Activated gamma-delta T cell (primary cell): ENCODE results near the gene RPS4Y2.

ENCODE experiments used
- DNase-seq: peaks from one replicate; lab custom pipeline; 2025; lab: John Stamatoyannopoulos, UW
- total RNA-seq, 2 donors: gene quantifications; one replicate each; lab custom pipeline; 2026; lab: John Stamatoyannopoulos, UW

Gene RPS4Y2
- total RNA-seq: 0 reads per million in 2 donors

GRCh38 chrY:20755808-20756207, at the start of gene RPS4Y2:
TSS of gene RPS4Y2 (plus strand) at chrY:20756108. CDS start at chrY:20756164, 56 bp downstream.
- DNase-seq: no peak

GRCh38 chrY:20714391-20714790, 41.5 kb upstream of the RPS4Y2 start:
- no peak for DNase-seq

- no peak for DNase-seq
Measured at GRCh38 chrY:20726184-20726907, 29.6 kb upstream of the RPS4Y2 start.

GRCh38 chrY:20735200-20735599, 20.7 kb upstream of the RPS4Y2 start:
- DNase-seq: no peak

- no peak for DNase-seq
Measured at GRCh38 chrY:20739806-20740205, 16.1 kb upstream of the RPS4Y2 start.

GRCh38 chrY:20740609-20741008, 15.3 kb upstream of the RPS4Y2 start:
- DNase-seq: no peak

- no peak for DNase-seq
Measured at GRCh38 chrY:20745060-20745459, 10.8 kb upstream of the RPS4Y2 start.

GRCh38 chrY:20746919-20747318, 9.0 kb upstream of the RPS4Y2 start:
- no peak for DNase-seq

GRCh38 chrY:20763869-20764268, 8.0 kb downstream of the RPS4Y2 start:
- DNase-seq: no peak

- DNase-seq: no peak
Measured at GRCh38 chrY:20765117-20765516, 9.2 kb downstream of the RPS4Y2 start.

GRCh38 chrY:20770755-20771154, 14.8 kb downstream of the RPS4Y2 start:
- no peak for DNase-seq

GRCh38 chrY:20776104-20776503, 20.2 kb downstream of the RPS4Y2 start:
- DNase-seq: no peak

- DNase-seq: no peak
Measured at GRCh38 chrY:20780104-20780654, 24.3 kb downstream of the RPS4Y2 start.

GRCh38 chrY:20780776-20781175, 24.9 kb downstream of the RPS4Y2 start:
- DNase-seq: no peak

GRCh38 chrY:20781408-20781807, 25.5 kb downstream of the RPS4Y2 start:
- no peak for DNase-seq

GRCh38 chrY:20784965-20785364, 29.1 kb downstream of the RPS4Y2 start:
- no peak for DNase-seq

GRCh38 chrY:20787076-20787475, 31.2 kb downstream of the RPS4Y2 start:
- DNase-seq: no peak

- no peak for DNase-seq
Measured at GRCh38 chrY:20798351-20799049, 42.6 kb downstream of the RPS4Y2 start.

- DNase-seq: no peak
Measured at GRCh38 chrY:20802659-20803058, 46.8 kb downstream of the RPS4Y2 start.

GRCh38 chrY:20806243-20806642, 50.3 kb downstream of the RPS4Y2 start:
- no peak for DNase-seq

- DNase-seq: no peak
Measured at GRCh38 chrY:20813459-20813858, 57.6 kb downstream of the RPS4Y2 start.

GRCh38 chrY:20814794-20815193, 58.9 kb downstream of the RPS4Y2 start:
- no peak for DNase-seq

- DNase-seq: no peak
Measured at GRCh38 chrY:20817067-20817466, 61.2 kb downstream of the RPS4Y2 start.
